ENCODE results near the gene PLXNA4. TPM values are rescaled to one million over a fixed set of nuclear protein-coding genes. Genes with fewer than 3 reads are reported as not detected.

Gene PLXNA4
- polyA plus RNA-seq, 3 donors from 2014 or later, result 0.53 to 1.3 (median 0.56) TPM

DNA sequence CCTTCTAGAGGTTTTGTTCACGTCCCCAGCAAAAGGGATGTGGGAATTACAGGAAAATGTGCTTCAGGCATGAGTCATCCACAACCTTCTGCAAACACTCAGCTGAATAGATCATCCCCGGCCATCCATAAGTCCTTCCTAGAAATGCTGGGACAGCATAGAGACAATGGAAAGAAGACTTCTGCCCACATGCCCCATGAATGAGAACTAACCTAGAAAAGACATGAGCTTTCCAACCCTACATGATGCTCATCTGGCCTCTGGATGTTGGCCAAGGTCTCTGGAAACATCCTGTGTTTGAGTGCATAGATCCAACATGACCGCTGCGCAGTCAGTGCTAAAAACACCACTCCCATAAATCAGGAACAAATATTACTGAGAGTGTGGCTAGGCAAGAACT, 277.5 kb downstream of the PLXNA4 start:
- Mint-ChIP-seq H3K4me1 (no peaks in the 10 kb centered on the region), H3K9me3 (no peaks in the 10 kb centered on the region), H3K4me3 (no peak overlapping the region), H3K36me3 (peaks cover 0 to 5% (median 3%) of the 10 kb centered on the region in 3 donors), H3K27ac (no peak overlapping the region), H3K27me3 (ENCODE audit: low read depth in 3 of 3) (peaks cover 3 to 12% (median 4%) of the 10 kb centered on the region in 3 donors)
- no peak for DNase-seq

DNA sequence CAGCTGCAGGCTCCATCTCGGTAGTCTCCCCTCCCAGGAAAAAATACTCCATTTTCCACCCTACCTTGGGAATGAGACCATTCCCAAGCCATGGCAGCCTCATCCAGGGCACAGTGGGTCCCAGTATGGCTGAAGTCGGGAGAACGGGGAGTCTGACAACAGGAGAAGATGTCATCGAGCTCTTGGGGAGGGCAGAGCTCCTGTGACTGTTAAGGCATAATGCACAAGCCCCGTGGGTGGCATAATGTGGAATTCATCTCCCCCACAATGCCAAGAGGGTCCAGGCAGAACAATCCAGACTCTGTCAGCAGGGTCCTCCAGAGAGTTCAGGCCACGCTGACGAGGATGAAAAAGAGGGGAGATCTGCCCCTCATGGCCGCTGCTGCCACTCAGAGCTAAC, 279.4 kb downstream of the PLXNA4 start:
- peaks cover 0 to 4% (median 4%) of the 10 kb centered on the region in 3 donors for H3K27me3 Mint-ChIP-seq (ENCODE audit: low read depth in 3 of 3)

DNA sequence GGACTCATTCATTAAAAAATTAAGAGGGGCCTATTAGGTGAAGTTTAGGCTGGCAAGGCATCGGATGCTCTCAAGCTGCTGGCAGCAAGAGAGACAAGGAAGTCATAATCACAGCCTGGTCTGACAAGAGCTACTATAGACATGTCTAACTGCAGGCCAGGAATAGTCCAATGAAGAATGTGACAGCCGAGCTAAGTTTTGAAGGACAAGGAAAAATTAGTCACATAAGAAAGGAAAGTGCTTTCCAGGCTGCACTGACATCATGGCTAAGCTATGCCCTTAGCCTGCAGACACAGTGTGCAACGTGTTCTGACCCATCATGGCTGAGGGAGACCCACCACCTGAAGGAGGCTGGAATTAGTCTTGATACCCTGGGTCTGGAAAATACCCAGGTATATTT, 281.1 kb downstream of the PLXNA4 start:
- no peaks in the 10 kb centered on the region for H3K4me1 Mint-ChIP-seq
- peaks cover 0 to 5% (median 3%) of the 10 kb centered on the region in 3 donors for H3K36me3 Mint-ChIP-seq

More for the DNA sequence above, 279.4 kb downstream of the PLXNA4 start:
- DNase-seq, result no peak
- Mint-ChIP-seq H3K4me3 (no peak overlapping the region), H3K36me3 (peaks cover 0 to 5% (median 3%) of the 10 kb centered on the region in 3 donors), H3K27ac (no peak overlapping the region), H3K9me3 (no peaks in the 10 kb centered on the region), H3K4me1 (no peaks in the 10 kb centered on the region)

DNA sequence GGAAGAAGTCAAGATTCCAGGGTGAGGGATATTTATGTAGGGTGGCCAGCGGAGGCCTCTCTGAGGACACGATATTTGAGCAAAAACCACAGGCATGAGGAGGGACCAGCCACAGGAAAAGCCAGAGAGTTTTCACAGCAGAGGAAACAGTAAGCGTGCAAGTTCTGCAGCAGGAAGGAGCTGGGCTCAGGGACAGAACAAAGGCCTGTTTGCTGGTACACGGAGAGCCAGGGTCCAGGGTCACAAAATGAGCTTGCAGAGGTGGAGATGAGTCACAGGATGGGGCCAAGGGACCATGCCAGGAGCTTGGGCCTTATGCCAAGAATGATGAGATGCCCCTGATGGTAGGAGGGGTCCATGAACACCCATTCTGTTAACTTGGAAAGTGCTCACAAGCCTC, 283.5 kb downstream of the PLXNA4 start:
- DNase-seq, result no peak
- peaks cover 2 to 8% (median 7%) of the 10 kb centered on the region in 3 donors for H3K27me3 Mint-ChIP-seq (ENCODE audit: low read depth in 3 of 3)
- no peaks in the 10 kb centered on the region for H3K9me3 Mint-ChIP-seq
- no peak overlapping the region for H3K27ac Mint-ChIP-seq
- H3K36me3 Mint-ChIP-seq, result peaks cover 0 to 5% (median 1%) of the 10 kb centered on the region in 3 donors
- no peak overlapping the region for H3K4me3 Mint-ChIP-seq
- no peaks in the 10 kb centered on the region for H3K4me1 Mint-ChIP-seq

More for the DNA sequence above, 281.1 kb downstream of the PLXNA4 start:
- Mint-ChIP-seq H3K27ac (no peak overlapping the region), H3K9me3 (no peaks in the 10 kb centered on the region), H3K4me3 (no peak overlapping the region), H3K27me3 (ENCODE audit: low read depth in 3 of 3) (peaks cover 2 to 10% (median 7%) of the 10 kb centered on the region in 3 donors)
- no peak for DNase-seq

- Mint-ChIP-seq H3K36me3 (no peaks in the 10 kb centered on the region), H3K9me3 (no peaks in the 10 kb centered on the region), H3K27ac (no peak overlapping the region), H3K4me1 (no peaks in the 10 kb centered on the region), H3K4me3 (no peak overlapping the region), H3K27me3 (ENCODE audit: low read depth in 3 of 3) (peaks cover 3 to 8% (median 6%) of the 10 kb centered on the region in 3 donors)
- no peak for DNase-seq
Observed at GRCh38 chr7:132291481-132291880, 284.8 kb downstream of the PLXNA4 start.

GRCh38 chr7:132290021-132290420, 286.2 kb downstream of the PLXNA4 start:
- Mint-ChIP-seq H3K36me3 (no peaks in the 10 kb centered on the region), H3K27me3 (ENCODE audit: low read depth in 3 of 3) (peaks cover 6 to 9% (median 7%) of the 10 kb centered on the region in 3 donors), H3K4me1 (no peaks in the 10 kb centered on the region), H3K27ac (no peak overlapping the region), H3K9me3 (no peaks in the 10 kb centered on the region), H3K4me3 (no peak overlapping the region)
- no peak for DNase-seq

DNA sequence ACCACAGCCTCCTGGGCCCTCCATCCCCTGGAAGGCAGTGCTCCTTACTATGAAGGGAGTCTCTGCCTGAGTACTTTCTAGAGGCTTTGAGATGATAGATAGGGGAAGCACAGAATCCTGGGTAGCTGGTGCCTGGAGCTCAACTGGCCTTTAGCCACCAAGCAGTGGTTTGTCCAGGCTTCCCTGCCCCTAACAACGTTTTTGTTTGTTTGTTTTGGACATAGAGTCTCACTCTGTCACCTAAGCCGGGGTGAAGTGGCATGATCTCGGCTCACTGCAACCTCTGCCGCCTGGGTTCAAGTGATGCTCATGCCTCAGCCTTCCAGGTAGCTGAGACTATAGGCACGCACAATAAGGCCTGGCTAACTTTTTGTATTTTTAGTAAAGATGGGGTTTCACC, 289.4 kb downstream of the PLXNA4 start:
- H3K4me1 Mint-ChIP-seq, result no peaks in the 10 kb centered on the region
- H3K4me3 Mint-ChIP-seq, result no peak overlapping the region
- no peaks in the 10 kb centered on the region for H3K9me3 Mint-ChIP-seq
- peaks cover 3 to 9% (median 7%) of the 10 kb centered on the region in 3 donors for H3K27me3 Mint-ChIP-seq (ENCODE audit: low read depth in 3 of 3)
- H3K27ac Mint-ChIP-seq, result no peak overlapping the region
- DNase-seq, result no peak
- no peaks in the 10 kb centered on the region for H3K36me3 Mint-ChIP-seq

GRCh38 chr7:132280335-132280734, 295.9 kb downstream of the PLXNA4 start:
- no peaks in the 10 kb centered on the region for H3K36me3 Mint-ChIP-seq
- no peak overlapping the region for H3K27ac Mint-ChIP-seq
- DNase-seq, result no peak
- peaks cover 0 to 6% (median 0%) of the 10 kb centered on the region in 3 donors for H3K27me3 Mint-ChIP-seq (ENCODE audit: low read depth in 3 of 3)
- no peaks in the 10 kb centered on the region for H3K9me3 Mint-ChIP-seq
- no peak overlapping the region for H3K4me3 Mint-ChIP-seq
- no peaks in the 10 kb centered on the region for H3K4me1 Mint-ChIP-seq

GRCh38 chr7:132279718-132280117, 296.6 kb downstream of the PLXNA4 start:
- Mint-ChIP-seq H3K36me3 (no peaks in the 10 kb centered on the region), H3K27me3 (ENCODE audit: low read depth in 3 of 3) (peaks cover 0 to 6% (median 2%) of the 10 kb centered on the region in 3 donors), H3K27ac (no peak overlapping the region), H3K9me3 (no peaks in the 10 kb centered on the region), H3K4me1 (no peaks in the 10 kb centered on the region), H3K4me3 (no peak overlapping the region)
- DNase-seq, result no peak

- H3K4me3 Mint-ChIP-seq, result no peak overlapping the region
- no peaks in the 10 kb centered on the region for H3K4me1 Mint-ChIP-seq
- H3K36me3 Mint-ChIP-seq, result no peaks in the 10 kb centered on the region
- no peaks in the 10 kb centered on the region for H3K9me3 Mint-ChIP-seq
- no peak overlapping the region for H3K27ac Mint-ChIP-seq
- H3K27me3 Mint-ChIP-seq (ENCODE audit: low read depth in 3 of 3), result peaks cover 0 to 6% (median 2%) of the 10 kb centered on the region in 3 donors
- DNase-seq, result no peak
Observed at GRCh38 chr7:132276976-132277725, 299.1 kb downstream of the PLXNA4 start.

GRCh38 chr7:132276234-132276630, 300.0 kb downstream of the PLXNA4 start:
- H3K27me3 Mint-ChIP-seq (ENCODE audit: low read depth in 3 of 3), result peaks cover 0 to 6% (median 2%) of the 10 kb centered on the region in 3 donors
- H3K4me3 Mint-ChIP-seq, result no peak overlapping the region
- H3K27ac Mint-ChIP-seq, result no peak overlapping the region
- H3K9me3 Mint-ChIP-seq, result no peaks in the 10 kb centered on the region
- DNase-seq, result no peak
- no peaks in the 10 kb centered on the region for H3K4me1 Mint-ChIP-seq
- H3K36me3 Mint-ChIP-seq, result no peaks in the 10 kb centered on the region

DNA sequence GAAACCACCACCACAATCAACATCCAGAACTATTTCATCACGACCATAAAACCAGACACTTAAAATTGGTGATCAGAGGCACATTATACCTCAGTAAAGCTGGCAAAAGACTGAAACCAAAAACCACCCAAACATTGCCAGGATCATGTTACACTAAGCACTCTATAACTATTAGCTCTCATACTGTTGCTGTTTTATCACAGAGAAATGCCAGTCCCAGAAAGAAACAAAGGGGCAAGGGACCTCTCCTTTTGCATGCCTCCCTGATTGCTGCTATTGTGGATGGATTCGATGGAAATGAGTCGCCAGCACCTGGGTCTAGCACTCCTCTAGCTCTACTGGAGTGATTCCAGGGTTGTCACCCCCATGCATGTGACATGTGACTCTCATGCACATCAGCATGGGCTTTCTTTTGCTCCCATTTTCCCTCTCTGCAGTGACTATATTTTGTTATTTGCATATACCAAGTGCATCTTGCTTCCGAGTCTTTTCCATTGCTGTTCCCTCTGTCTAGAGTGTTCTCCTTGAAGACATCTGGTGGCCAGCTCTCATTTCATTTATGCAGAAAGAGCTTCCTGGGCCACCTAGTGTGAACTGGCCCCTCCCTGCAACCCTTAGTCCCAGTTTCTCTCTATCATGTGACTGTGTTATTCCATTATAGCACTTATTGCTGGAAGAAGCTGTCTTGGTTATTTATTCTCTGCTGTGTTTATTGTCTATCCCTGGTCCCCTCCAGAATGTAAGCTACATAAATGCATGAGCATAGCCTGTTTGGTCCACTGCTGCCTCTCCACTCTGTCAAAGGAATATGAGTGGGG, 300.6 kb downstream of the PLXNA4 start:
- no peak overlapping the region for H3K27ac Mint-ChIP-seq
- no peaks in the 10 kb centered on the region for H3K36me3 Mint-ChIP-seq
- H3K9me3 Mint-ChIP-seq, result no peaks in the 10 kb centered on the region
- no peaks in the 10 kb centered on the region for H3K4me1 Mint-ChIP-seq
- peaks cover 0 to 6% (median 2%) of the 10 kb centered on the region in 3 donors for H3K27me3 Mint-ChIP-seq (ENCODE audit: low read depth in 3 of 3)
- DNase-seq, result no peak
- H3K4me3 Mint-ChIP-seq, result no peak overlapping the region

GRCh38 chr7:132272763-132273371, 303.4 kb downstream of the PLXNA4 start:
- Mint-ChIP-seq H3K27ac (no peak overlapping the region), H3K36me3 (no peaks in the 10 kb centered on the region), H3K9me3 (no peaks in the 10 kb centered on the region), H3K4me3 (no peak overlapping the region), H3K4me1 (no peaks in the 10 kb centered on the region), H3K27me3 (ENCODE audit: low read depth in 3 of 3) (peaks cover 2 to 3% (median 2%) of the 10 kb centered on the region in 3 donors)
- DNase-seq, result no peak

DNA sequence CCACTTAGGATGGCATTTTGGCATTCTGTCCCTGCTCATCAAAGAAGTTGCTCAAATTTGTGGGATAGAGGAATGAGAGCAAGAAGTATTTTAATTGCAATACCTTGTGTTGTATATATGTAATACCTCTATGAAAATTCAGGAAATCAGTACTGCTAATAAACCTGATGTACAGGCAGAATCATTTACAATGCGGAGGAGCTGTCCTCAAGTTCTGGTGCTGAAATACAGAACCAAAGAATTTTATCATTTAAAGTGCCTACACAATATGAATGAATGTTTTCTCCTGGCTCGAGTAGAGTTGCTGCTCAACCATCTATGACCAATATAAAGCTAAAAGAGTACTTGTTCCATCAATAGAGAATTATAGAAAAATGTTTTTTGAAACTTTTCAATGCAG, 305.8 kb downstream of the PLXNA4 start:
- Mint-ChIP-seq H3K27ac (no peak overlapping the region), H3K27me3 (ENCODE audit: low read depth in 3 of 3) (peaks cover 0 to 3% (median 2%) of the 10 kb centered on the region in 3 donors), H3K36me3 (no peaks in the 10 kb centered on the region), H3K4me3 (no peak overlapping the region), H3K9me3 (no peaks in the 10 kb centered on the region), H3K4me1 (no peaks in the 10 kb centered on the region)
- DNase-seq, result no peak

Data from immature natural killer cell (primary cell).